Chondrocyte (in vitro differentiated cells): ENCODE data around the gene SOX9. TPM values are rescaled to one million over a fixed set of nuclear protein-coding genes. Genes with fewer than 3 reads are reported as not detected.

Experiments used
- DNase-seq: peaks from one replicate; pipeline ENCODE4 v3.0.0; 2021; ENCODE audit warnings: mixed read lengths, low spot score
- H3K27ac Mint-ChIP-seq: one replicate; pipeline ENCODE4 v1.8.0; 2021; ENCODE audit warnings: mild to moderate bottlenecking, moderate library complexity, mixed read lengths; ENCODE audit not compliant: unreplicated experiment
- H3K27me3 Mint-ChIP-seq: 2 replicates; pipeline ENCODE4 v1.8.0; 2021; ENCODE audit warnings: low read depth, mixed read lengths
- H3K36me3 Mint-ChIP-seq: 2 replicates; pipeline ENCODE4 v1.8.0; 2021; ENCODE audit warnings: low read depth, mixed read lengths
- H3K4me1 Mint-ChIP-seq: 2 replicates; pipeline ENCODE4 v1.8.0; 2021; ENCODE audit warnings: low read depth, mild to moderate bottlenecking, mixed read lengths
- H3K4me3 Mint-ChIP-seq: one replicate; pipeline ENCODE4 v1.8.0; 2021; ENCODE audit warnings: mild to moderate bottlenecking, moderate library complexity, mixed read lengths; ENCODE audit not compliant: unreplicated experiment
- H3K9me3 Mint-ChIP-seq: 2 replicates; pipeline ENCODE4 v1.8.0; 2021; ENCODE audit warnings: low read depth, mixed read lengths
- CTCF ChIP-seq: fragments of 200-600 bp; sonication (generic); IDR thresholded peaks from 2 replicates; pipeline ENCODE4 v1.5.0; 2021; ENCODE audit warnings: antibody characterized with exemption, mild to moderate bottlenecking, moderate library complexity
- total RNA-seq: library from RNA; stranded (reverse); gene quantifications from 3 replicates; pipeline ENCODE4 v1.2.1, GENCODE V29; 2021

SOX9 gene
- total RNA-seq, 1 donor from 2014 or later: 9.5 TPM

GRCh38 chr17:72122765-72123529 is 2.1 kb downstream of the SOX9 start:
- no peak for DNase-seq
- peaks cover 53% of the 10 kb centered on the region for H3K4me1 Mint-ChIP-seq
- H3K27me3 Mint-ChIP-seq: peaks cover 4% of the 10 kb centered on the region
- peak overlapping the region; percentile 51 for H3K27ac Mint-ChIP-seq
- H3K36me3 Mint-ChIP-seq: peaks cover 11% of the 10 kb centered on the region
- no peaks in the 10 kb centered on the region for H3K9me3 Mint-ChIP-seq
- no peak for TF ChIP-seq CTCF
- peak overlapping the region; percentile 98 for H3K4me3 Mint-ChIP-seq

DNA sequence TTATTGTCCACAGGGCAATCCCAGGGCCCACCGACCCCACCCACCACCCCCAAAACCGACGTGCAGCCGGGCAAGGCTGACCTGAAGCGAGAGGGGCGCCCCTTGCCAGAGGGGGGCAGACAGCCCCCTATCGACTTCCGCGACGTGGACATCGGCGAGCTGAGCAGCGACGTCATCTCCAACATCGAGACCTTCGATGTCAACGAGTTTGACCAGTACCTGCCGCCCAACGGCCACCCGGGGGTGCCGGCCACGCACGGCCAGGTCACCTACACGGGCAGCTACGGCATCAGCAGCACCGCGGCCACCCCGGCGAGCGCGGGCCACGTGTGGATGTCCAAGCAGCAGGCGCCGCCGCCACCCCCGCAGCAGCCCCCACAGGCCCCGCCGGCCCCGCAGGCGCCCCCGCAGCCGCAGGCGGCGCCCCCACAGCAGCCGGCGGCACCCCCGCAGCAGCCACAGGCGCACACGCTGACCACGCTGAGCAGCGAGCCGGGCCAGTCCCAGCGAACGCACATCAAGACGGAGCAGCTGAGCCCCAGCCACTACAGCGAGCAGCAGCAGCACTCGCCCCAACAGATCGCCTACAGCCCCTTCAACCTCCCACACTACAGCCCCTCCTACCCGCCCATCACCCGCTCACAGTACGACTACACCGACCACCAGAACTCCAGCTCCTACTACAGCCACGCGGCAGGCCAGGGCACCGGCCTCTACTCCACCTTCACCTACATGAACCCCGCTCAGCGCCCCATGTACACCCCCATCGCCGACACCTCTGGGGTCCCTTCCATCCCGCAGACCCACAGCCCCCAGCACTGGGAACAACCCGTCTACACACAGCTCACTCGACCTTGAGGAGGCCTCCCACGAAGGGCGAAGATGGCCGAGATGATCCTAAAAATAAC is 3.0 kb downstream of the SOX9 start:
- H3K4me3 Mint-ChIP-seq: peak overlapping the region; percentile 98
- H3K9me3 Mint-ChIP-seq: no peaks in the 10 kb centered on the region
- H3K36me3 Mint-ChIP-seq: peaks cover 11% of the 10 kb centered on the region
- H3K27ac Mint-ChIP-seq: no peak overlapping the region
- peaks cover 46% of the 10 kb centered on the region for H3K4me1 Mint-ChIP-seq
- no peaks in the 10 kb centered on the region for H3K27me3 Mint-ChIP-seq
- DNase-seq: no peak
- no peak for TF ChIP-seq CTCF

- peaks cover 11% of the 10 kb centered on the region for H3K36me3 Mint-ChIP-seq
- no peaks in the 10 kb centered on the region for H3K27me3 Mint-ChIP-seq
- no peaks in the 10 kb centered on the region for H3K9me3 Mint-ChIP-seq
- H3K4me3 Mint-ChIP-seq: peak overlapping the region; percentile 65
- no peak overlapping the region for H3K27ac Mint-ChIP-seq
- peaks cover 44% of the 10 kb centered on the region for H3K4me1 Mint-ChIP-seq
- DNase-seq: no peak
- no peak for TF ChIP-seq CTCF
These were observed 3.6 kb downstream of the SOX9 start for GRCh38 chr17:72124438-72124775.

- Mint-ChIP-seq H3K4me1 (peaks cover 37% of the 10 kb centered on the region), H3K4me3 (no peak overlapping the region), H3K27ac (no peak overlapping the region), H3K27me3 (no peaks in the 10 kb centered on the region), H3K36me3 (peaks cover 11% of the 10 kb centered on the region), H3K9me3 (no peaks in the 10 kb centered on the region)
- no peak for DNase-seq
- no peak for TF ChIP-seq CTCF
These were observed 4.4 kb downstream of the SOX9 start for GRCh38 chr17:72125226-72125651.

DNA sequence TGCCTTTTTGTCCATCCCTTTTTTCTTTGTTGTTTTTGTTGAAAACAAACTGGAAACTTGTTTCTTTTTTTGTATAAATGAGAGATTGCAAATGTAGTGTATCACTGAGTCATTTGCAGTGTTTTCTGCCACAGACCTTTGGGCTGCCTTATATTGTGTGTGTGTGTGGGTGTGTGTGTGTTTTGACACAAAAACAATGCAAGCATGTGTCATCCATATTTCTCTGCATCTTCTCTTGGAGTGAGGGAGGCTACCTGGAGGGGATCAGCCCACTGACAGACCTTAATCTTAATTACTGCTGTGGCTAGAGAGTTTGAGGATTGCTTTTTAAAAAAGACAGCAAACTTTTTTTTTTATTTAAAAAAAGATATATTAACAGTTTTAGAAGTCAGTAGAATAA is 4.9 kb downstream of the SOX9 start:
- Mint-ChIP-seq H3K27me3 (no peaks in the 10 kb centered on the region), H3K36me3 (peaks cover 11% of the 10 kb centered on the region), H3K9me3 (no peaks in the 10 kb centered on the region), H3K27ac (no peak overlapping the region), H3K4me1 (peaks cover 37% of the 10 kb centered on the region), H3K4me3 (no peak overlapping the region)
- TF ChIP-seq CTCF: no peak
- DNase-seq: no peak
